GM23248 (cell line): ENCODE results near the gene BET1. TPM values are rescaled to one million over a fixed set of nuclear protein-coding genes. Genes with fewer than 3 reads are reported as not detected.
A peak's percentile ranks its signal among the peaks of the same experiment; 100 is the strongest.

Experiments
- DNase-seq: peaks from one replicate; pipeline ENCODE4 v3.0.0-alpha.2; 2015
- H2AFZ ChIP-seq: fragments of 200-600 bp; sonication (generic); 2 replicates; pipeline ENCODE4 v1.6.1; 2016; ENCODE audit warnings: antibody characterized with exemption
- H3F3A ChIP-seq: fragments of 200-600 bp; sonication (generic); 2 replicates; pipeline ENCODE4 v1.6.1; 2016; ENCODE audit warnings: mild to moderate bottlenecking, antibody characterized with exemption, mixed run types; ENCODE audit not compliant: insufficient read depth
- H3K27ac ChIP-seq: fragments of 200-600 bp; sonication (generic); 2 replicates; pipeline ENCODE4 v1.5.1; 2016; ENCODE audit warnings: mild to moderate bottlenecking
- H3K27me3 ChIP-seq: fragments of 200-600 bp; sonication (generic); replicated peaks from 2 replicates; pipeline ENCODE4 v1.6.1; 2016; ENCODE audit warnings: mild to moderate bottlenecking; ENCODE audit not compliant: insufficient read depth
- H3K36me3 ChIP-seq: fragments of 200-600 bp; sonication (generic); 2 replicates; pipeline ENCODE4 v1.6.1; 2016; ENCODE audit warnings: low read depth, mild to moderate bottlenecking
- H3K4me1 ChIP-seq: fragments of 200-600 bp; sonication (generic); 2 replicates; pipeline ENCODE4 v1.6.1; 2016; ENCODE audit warnings: mild to moderate bottlenecking; ENCODE audit not compliant: insufficient read depth
- H3K4me2 ChIP-seq: fragments of 200-600 bp; sonication (generic); one replicate; pipeline ENCODE4 v1.6.1; 2016; ENCODE audit warnings: mild to moderate bottlenecking; ENCODE audit not compliant: unreplicated experiment
- H3K4me3 ChIP-seq: fragments of 200-600 bp; sonication (generic); 2 replicates; pipeline ENCODE4 v1.5.1; 2016; ENCODE audit warnings: mild to moderate bottlenecking
- H3K79me2 ChIP-seq: fragments of 200-600 bp; sonication (generic); 2 replicates; pipeline ENCODE4 v1.6.1; 2016; ENCODE audit warnings: mild to moderate bottlenecking; ENCODE audit not compliant: insufficient read depth
- H3K9ac ChIP-seq: fragments of 200-600 bp; sonication (generic); 2 replicates; pipeline ENCODE4 v1.6.1; 2016; ENCODE audit warnings: mild to moderate bottlenecking
- H3K9me2 ChIP-seq: fragments of 200-600 bp; sonication (generic); 2 replicates; pipeline ENCODE4 v1.6.1; 2016; ENCODE audit warnings: mixed run types, mild to moderate bottlenecking, moderate library complexity; ENCODE audit not compliant: insufficient read depth
- H3K9me3 ChIP-seq: fragments of 200-600 bp; sonication (generic); one replicate; pipeline ENCODE4 v1.6.1; 2017; ENCODE audit warnings: low read depth
- H4K20me1 ChIP-seq: fragments of 200-600 bp; sonication (generic); 2 replicates; pipeline ENCODE4 v1.6.0; 2016; ENCODE audit not compliant: insufficient read depth
- EZH2 ChIP-seq: fragments of 200-600 bp; sonication (generic); IDR thresholded peaks from 2 replicates; pipeline ENCODE4 v1.6.1; 2018; ENCODE audit warnings: antibody characterized with exemption, mild to moderate bottlenecking; ENCODE audit not compliant: insufficient read depth, poor library complexity, severe bottlenecking
- EZH2phosphoT487 ChIP-seq: fragments of 200-600 bp; sonication (generic); IDR thresholded peaks from 2 replicates; pipeline ENCODE4 v1.6.1; 2018; ENCODE audit warnings: antibody characterized with exemption, moderate library complexity, mild to moderate bottlenecking, low read depth; ENCODE audit not compliant: insufficient read depth
- WGBS, 2 experiments: methylation state at CpG; one replicate each; pipeline ENCODE4 v1.1.6; 2015 to 2017; ENCODE audit warnings: low lambda C conversion rate in 2 of 2, low coverage in 1 of 2; ENCODE audit errors: missing lambda C conversion rate in 2 of 2; 5-methylcytosine and 5-hydroxymethylcytosine counted together
- in situ Hi-C: fragments of 300-500 bp; cut with MboI; formaldehyde crosslinking; loops from 2 replicates; pipeline ENCODE4 v1.15.0; 2020
- polyA plus RNA-seq: library from polyadenylated mRNA; unstranded; fragments of >200 nt; fragmentation: Nextera tagmentation; extraction: Ambion mirVana; gene quantifications from 2 replicates; pipeline ENCODE4 v1.2.1, GENCODE V29; 2016
- total RNA-seq: library from RNA; depleted of rRNA; stranded (reverse); fragments of >200 nt; shearing (Covaris generic); gene quantifications from 2 replicates; pipeline ENCODE4 v1.2.3, GENCODE V29; 2014

Gene BET1
- total and polyA plus RNA-seq, 2 experiments from 2014 or later, result 55.9 to 73.7 TPM

DNA sequence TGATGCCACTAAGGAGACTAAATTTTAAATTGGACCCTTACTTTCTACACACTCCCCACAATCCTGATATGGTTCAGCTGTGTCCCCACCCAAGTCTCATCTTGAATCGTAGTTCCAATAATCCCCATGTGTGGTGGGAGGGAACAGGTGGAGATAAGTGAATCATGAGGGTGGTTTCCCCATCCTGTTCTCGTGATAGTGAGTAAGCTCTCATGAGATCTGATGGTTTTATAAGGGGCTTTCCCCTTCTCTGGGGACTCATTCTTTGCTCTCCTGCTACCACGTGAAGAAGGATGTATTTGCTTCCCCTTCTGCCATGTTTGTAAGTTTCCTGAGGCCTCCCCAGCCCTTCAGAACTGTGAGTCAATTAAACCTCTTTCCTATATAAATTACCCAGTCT, 18.4 kb upstream of the BET1 start:
- Histone ChIP-seq H3K4me3 (no peak overlapping the region), H3K27me3 (no peaks in the 10 kb centered on the region), H3K36me3 (no peaks in the 10 kb centered on the region), H4K20me1 (no peaks in the 10 kb centered on the region), H3K4me2 (no peak overlapping the region), H3F3A (no peaks in the 10 kb centered on the region), H3K27ac (no peak overlapping the region), H3K79me2 (no peaks in the 10 kb centered on the region), H3K9ac (no peak overlapping the region), H2AFZ (no peak overlapping the region), H3K9me3 (no peaks in the 10 kb centered on the region), H3K9me2 (no peaks in the 10 kb centered on the region), H3K4me1 (no peaks in the 10 kb centered on the region)
- TF ChIP-seq EZH2phosphoT487 (no peak), EZH2 (no peak)
- 51 to 61% methylated on average over 3 of the region's 3 CpGs for WGBS, 2 experiments
- in situ Hi-C loops, result no loop called here
- no peak for DNase-seq

DNA sequence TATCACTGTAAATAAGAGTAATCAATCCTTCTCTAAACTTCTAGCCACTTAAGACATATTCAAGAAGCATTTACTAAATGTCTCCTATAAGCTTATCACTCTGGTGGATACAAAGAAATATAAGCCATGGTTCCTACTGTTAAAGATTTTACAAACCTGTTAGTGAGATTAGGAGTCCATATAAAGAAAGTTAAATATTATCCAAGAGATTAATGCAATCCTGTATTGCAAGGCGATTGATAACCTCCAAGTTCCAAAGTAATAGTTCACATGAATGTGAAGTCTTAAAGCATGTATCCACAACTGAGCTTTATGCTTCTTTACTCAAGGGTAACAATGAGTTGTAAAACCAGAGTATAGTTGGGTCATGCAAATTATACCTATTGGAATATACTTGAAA, 12.6 kb upstream of the BET1 start:
- Histone ChIP-seq H3K4me3 (no peak overlapping the region), H2AFZ (no peak overlapping the region), H3K9ac (no peak overlapping the region), H4K20me1 (no peaks in the 10 kb centered on the region), H3K9me2 (no peaks in the 10 kb centered on the region), H3K4me2 (no peak overlapping the region), H3K9me3 (no peaks in the 10 kb centered on the region), H3K79me2 (no peaks in the 10 kb centered on the region), H3K27me3 (no peaks in the 10 kb centered on the region), H3K4me1 (no peaks in the 10 kb centered on the region), H3F3A (no peaks in the 10 kb centered on the region), H3K27ac (no peak overlapping the region), H3K36me3 (no peaks in the 10 kb centered on the region)
- TF ChIP-seq EZH2, result no peak
- no peak for TF ChIP-seq EZH2phosphoT487
- no peak for DNase-seq
- in situ Hi-C loops, result no loop called here
- 90 to 95% methylated on average over 1 of the region's 1 CpG for WGBS, 2 experiments

DNA sequence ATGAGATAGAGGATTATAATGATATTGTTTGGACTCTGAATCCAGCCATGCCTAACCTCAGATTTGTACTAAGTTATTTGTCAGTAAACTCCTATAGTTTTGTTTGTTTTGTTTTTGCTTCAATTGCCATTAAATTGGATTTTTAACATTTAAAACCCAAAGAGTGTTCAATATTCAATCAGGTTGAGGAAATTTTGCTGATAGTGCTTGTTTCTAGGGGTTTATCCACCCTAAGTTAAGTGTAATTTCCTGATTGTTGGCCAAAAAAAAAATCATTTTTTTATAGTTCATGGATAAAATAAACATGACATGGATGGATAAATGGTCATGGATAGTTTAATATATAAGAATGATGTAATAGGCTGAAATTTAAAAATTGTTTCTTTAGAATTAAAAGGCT, 11.4 kb upstream of the BET1 start:
- Histone ChIP-seq H3K79me2 (no peaks in the 10 kb centered on the region), H3K9me3 (no peaks in the 10 kb centered on the region), H3K4me2 (no peak overlapping the region), H3K4me1 (no peaks in the 10 kb centered on the region), H3K27me3 (no peaks in the 10 kb centered on the region), H3F3A (no peaks in the 10 kb centered on the region), H3K9ac (no peak overlapping the region), H3K36me3 (no peaks in the 10 kb centered on the region), H3K27ac (no peak overlapping the region), H4K20me1 (no peaks in the 10 kb centered on the region), H3K4me3 (no peak overlapping the region), H2AFZ (no peak overlapping the region), H3K9me2 (no peaks in the 10 kb centered on the region)
- no peak for DNase-seq
- TF ChIP-seq EZH2phosphoT487 (no peak), EZH2 (no peak)
- in situ Hi-C loops, result no loop called here

DNA sequence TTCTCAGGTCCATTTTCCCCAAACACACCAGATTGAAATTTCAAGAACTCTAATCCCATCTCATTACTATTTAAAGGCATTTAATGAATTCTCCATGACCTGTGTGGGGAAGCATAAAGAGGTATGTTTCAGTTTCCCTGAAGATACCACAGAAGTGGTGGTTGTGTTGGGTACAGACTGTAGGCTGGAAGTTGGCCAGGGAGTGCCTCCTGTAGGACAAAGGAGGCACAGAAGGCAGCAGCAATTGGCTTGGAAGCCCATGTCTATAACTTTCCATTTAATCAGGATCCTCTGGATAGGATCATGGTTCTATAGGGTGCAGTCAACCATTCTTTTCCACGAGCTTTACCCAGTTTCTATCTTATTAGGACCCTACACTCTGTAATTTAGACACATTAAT, 8.6 kb upstream of the BET1 start:
- in situ Hi-C loops, result no loop called here
- no peak overlapping the region for H3K4me3 ChIP-seq
- H3K4me2 ChIP-seq, result no peak overlapping the region
- H3K36me3 ChIP-seq, result no peaks in the 10 kb centered on the region
- H4K20me1 ChIP-seq, result no peaks in the 10 kb centered on the region
- peak; percentile 17 for DNase-seq
- no peaks in the 10 kb centered on the region for H3K79me2 ChIP-seq
- TF ChIP-seq EZH2phosphoT487, result no peak
- no peaks in the 10 kb centered on the region for H3K27me3 ChIP-seq
- H3F3A ChIP-seq, result no peaks in the 10 kb centered on the region
- H2AFZ ChIP-seq, result no peak overlapping the region
- no peaks in the 10 kb centered on the region for H3K9me3 ChIP-seq
- no peak overlapping the region for H3K9ac ChIP-seq
- H3K9me2 ChIP-seq, result no peaks in the 10 kb centered on the region
- 67 to 73% methylated on average over 1 of the region's 1 CpG for WGBS, 2 experiments
- H3K27ac ChIP-seq, result no peak overlapping the region
- no peaks in the 10 kb centered on the region for H3K4me1 ChIP-seq

DNA sequence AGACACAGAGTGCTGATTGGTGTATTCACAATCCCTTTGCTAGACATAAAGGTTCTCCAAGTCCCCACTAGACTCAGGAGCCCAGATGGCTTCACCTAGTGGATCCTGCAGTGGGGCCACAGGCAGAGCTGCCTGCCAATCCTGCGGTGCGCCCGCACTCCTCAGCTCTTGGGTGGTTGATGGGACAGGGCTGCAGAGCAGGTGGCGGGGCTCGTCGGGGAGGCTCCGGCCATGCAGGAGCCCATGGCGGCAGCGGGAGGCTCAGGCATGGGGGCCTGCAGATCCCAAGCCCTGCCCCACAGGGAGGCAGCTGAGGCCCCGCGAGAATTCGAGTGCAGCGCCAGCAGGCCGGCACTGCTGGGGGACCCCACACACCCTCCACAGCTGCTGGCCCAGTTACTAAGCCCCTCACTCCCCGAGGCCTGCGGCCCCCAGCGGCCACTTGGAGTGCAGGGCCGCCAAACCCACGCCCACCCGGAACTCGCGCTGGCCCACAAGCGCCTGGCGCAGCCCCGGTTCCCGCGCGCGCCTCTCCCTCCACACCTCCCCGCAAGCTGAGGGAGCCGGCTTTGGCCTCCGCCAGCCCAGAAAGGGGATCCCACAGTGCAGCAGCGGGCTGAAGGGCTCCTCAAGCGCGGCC, 7.7 kb upstream of the BET1 start:
- Histone ChIP-seq H3K27ac (no peak overlapping the region), H3F3A (no peaks in the 10 kb centered on the region), H4K20me1 (no peaks in the 10 kb centered on the region), H3K36me3 (no peaks in the 10 kb centered on the region), H3K9ac (no peak overlapping the region), H3K9me3 (no peaks in the 10 kb centered on the region), H3K79me2 (no peaks in the 10 kb centered on the region), H3K4me2 (no peak overlapping the region), H3K9me2 (no peaks in the 10 kb centered on the region), H3K4me1 (no peaks in the 10 kb centered on the region), H3K27me3 (no peaks in the 10 kb centered on the region), H2AFZ (no peak overlapping the region), H3K4me3 (no peak overlapping the region)
- 94 to 97% methylated on average over 18 to 35 of the region's 35 CpGs for WGBS, 2 experiments
- in situ Hi-C loops, result no loop called here
- DNase-seq, result no peak
- TF ChIP-seq EZH2, result no peak
- TF ChIP-seq EZH2phosphoT487, result no peak
